RCC 7860 (cell line): ENCODE results near the gene OSTC.

Source experiments
- DNase-seq: peaks from one replicate; pipeline ENCODE4 v3.0.0-alpha.2; 2015; ENCODE audit warnings: low spot score
- FAIRE-seq: peaks from 2 replicates; lab custom pipeline; 2012; peaks lifted over from hg19 to GRCh38; lab: Jason Lieb, UNC

The OSTC gene

DNA sequence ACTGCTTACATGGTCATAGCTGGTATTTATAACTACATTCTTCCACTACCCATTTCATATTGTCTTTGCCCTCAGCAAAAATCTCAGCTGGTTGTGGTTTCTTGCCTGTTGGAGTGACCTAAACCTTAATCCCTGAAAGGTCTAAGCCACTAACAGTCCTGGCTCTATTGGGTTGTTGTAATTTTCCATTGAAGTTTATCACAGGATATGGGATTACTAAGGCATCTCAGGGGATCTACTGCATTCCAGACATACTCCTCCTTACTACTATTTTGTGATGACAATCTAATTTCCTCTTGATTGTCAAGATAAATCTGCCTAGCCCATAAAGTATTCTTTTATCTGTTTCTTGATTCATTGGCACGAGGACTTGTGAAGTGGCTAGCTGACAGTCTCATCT lies 6.2 kb upstream of the OSTC start:
- FAIRE-seq: peak; percentile 10
- peak; percentile 28 for DNase-seq

GRCh38 chr4:108646706-108647105 lies 3.7 kb upstream of the OSTC start:
- no peak for DNase-seq
- no peak for FAIRE-seq

DNA sequence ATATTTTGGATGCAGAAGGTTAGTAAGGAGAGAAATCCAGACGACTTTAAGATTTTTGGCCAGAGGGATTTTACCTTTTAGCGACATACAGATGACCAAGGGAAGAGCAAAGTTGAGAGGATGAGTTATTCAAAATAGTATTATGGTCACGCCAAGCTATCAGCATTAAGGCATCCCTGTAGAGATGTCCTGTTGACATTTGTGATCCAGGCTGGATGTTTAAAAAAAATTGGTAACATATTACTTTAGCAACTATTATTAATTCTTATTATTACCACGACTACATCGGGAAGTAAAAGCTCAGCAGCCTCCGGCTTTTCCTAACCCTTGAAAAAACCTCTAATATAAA lies 562 bp upstream of the OSTC start:
- FAIRE-seq (no peak), DNase-seq (no peak)

DNA sequence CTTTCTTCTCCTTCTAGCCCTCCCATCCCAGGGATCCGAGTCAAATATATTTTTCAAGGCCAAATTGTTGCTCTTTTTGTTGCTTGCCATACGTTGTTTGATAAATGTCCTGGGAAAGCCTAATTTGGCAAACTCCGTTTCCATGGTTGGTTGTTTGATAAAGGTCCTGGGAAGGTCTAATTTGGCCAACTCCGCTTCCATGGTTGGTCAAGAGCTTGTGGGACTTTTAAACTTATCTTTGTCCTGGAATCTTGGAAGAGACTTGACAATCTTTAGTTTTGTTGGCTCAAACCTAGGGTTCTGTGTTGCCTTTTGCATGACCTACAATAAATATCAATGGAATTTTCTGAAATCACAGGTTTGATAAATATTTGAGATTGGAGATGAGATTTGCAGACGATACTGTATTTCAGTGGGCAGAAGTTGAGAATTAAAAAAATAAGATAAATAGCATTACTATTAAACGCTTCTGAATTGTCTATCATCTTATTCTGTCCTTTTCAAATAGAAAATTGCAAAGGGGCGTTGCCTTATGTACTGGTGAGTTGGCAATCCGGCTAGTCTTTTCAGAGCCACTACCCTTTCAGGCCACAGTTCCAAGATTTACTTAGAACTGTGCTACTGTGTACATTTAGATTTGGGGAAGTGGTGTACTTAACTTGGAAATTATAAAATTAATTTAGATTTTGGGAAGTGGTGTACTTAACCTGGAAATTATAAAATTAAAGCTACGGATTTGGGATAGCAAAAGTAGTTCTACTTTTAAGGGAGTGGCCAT lies 804 bp downstream of the OSTC start:
- peak; percentile 16 for DNase-seq
- FAIRE-seq: peak; percentile 43

- DNase-seq (no peak), FAIRE-seq (no peak)
Observed at GRCh38 chr4:108662629-108663028, 12.2 kb downstream of the OSTC start.

GRCh38 chr4:108674356-108674977 lies 24.1 kb downstream of the OSTC start:
- DNase-seq (no peak), FAIRE-seq (no peak)

DNA sequence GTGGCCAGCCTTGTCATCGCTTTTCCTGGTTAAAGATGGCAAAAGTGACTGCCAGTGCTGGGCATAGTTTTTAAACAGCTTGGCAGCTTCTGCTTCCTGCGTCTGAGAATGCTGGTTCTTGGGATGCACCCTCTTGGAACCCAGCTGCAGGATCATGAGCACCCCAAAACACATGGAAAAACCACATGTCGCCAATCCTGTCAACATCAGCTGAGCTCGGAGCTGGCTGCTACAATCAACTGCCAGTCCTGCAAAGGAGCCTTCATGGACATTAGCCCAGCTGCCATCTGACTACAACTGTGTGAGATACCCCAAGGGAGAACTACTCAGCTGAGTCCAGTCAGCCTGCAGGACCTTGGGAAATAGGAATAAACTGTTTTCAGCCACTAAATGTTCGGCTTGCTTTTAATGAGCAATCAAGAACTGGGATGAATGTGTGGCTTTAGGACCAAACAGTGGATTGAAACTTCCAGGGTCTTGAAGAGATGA lies 31.0 kb downstream of the OSTC start:
- DNase-seq (no peak), FAIRE-seq (no peak)

GRCh38 chr4:108683479-108683878 lies 33.1 kb downstream of the OSTC start:
- FAIRE-seq (no peak), DNase-seq (no peak)

DNA sequence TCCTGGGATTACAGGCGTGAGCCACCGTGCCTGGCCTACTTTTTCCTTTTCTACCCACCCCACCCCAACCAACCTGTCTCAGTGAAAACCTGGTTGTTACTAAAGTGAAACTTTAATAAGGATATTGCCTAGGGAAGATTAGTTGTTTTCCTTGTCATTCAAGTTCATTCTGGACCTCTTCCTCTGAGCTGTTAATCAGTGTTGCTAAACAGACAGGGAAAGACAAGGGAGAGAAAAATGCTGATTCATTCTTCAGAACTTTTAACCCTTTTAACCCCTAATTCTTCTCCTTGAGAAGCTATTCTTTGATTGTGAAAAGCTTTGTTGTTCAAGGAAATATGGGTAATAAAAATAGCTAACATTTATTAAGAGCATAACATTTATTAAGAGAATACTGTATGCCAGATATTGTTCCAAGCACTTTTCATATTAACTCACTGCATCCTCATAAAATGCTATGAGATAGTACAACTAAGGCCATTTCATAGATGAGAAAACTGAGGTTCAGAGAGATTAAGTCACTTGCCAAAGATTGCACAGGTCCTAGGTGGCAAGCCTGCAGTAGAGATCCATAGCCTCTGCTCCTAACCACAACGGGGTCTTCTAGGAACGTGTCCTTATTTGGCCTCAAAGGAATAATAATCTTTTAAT lies 34.8 kb downstream of the OSTC start:
- DNase-seq (no peak), FAIRE-seq (no peak)

DNA sequence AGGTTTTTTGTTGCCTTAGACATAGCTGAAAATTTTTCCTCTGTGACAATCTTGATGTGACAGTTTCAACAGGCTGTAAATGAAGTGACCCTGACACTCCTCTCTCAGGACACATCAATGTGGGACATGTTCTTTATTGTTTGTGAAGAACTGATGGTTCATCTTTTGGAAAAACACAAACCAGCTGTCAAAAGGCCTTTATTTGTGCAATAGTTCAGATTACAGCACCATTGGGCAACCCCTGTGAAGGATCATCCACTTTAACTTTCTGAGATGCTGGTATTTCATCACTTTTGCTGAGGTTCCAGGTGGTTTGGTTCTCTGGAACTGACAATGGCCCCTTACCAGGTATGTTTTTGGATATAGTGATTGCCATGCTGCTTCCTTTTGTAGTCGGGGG lies 40.3 kb downstream of the OSTC start:
- FAIRE-seq (no peak), DNase-seq (no peak)

DNA sequence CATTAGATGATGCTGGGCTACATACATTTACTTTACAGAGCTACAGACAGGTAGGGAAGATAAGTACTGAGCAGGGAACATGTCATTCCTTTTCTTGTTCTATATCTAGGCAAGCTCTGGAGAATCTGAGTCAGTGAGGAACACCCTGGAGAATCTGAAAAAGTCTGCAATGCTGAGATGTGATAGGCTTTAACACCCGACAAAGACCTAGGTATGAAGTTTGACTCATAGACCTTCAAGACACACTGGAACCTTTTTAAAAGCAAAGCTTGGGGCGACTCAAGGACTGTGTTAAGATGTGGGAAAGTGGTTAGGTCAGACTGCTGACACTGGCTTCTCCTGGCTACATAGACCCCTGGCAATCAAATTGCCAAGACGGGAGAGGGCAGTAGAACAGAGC lies 42.8 kb downstream of the OSTC start:
- DNase-seq (no peak), FAIRE-seq (no peak)

- DNase-seq (no peak), FAIRE-seq (no peak)
Observed at GRCh38 chr4:108693819-108694218, 43.4 kb downstream of the OSTC start.

DNA sequence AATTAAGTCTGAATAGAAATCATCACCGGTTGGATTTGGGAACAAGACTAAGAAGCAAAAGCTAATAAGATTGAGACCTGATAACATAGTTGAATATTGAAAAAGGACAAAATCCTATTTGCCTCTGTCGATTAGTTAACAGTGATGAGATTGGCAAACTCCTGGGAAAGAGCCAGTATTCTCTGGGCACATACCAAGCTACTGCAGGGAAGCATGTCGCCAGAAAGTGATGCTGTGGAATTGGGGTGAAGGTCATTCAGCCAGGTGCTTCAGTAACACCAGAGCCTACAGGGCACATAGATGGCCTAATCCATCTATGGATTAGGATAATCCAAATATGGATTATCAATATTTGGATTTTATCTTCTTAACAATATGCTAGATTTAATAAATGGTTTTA lies 44.0 kb downstream of the OSTC start:
- DNase-seq (no peak), FAIRE-seq (no peak)

DNA sequence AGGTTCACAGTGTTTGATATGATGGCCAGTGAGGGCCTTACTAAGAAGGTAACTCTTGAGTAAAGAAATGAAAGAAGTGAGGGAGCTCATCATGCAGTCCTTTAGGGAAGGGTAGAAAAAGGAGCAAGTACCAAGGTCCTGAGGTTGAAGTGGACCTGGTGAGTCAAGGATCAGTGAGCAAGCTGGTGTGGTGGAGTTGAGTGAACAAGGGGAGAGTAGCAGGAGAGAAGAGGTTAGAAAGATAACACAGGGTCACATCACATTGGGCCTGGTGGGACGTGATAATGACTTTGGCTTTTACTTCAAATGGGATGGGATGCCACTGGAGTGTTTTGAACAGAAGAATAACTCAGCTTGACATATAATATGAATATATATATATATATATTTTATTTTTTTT lies 44.7 kb downstream of the OSTC start:
- DNase-seq: no peak
- FAIRE-seq: no peak

DNA sequence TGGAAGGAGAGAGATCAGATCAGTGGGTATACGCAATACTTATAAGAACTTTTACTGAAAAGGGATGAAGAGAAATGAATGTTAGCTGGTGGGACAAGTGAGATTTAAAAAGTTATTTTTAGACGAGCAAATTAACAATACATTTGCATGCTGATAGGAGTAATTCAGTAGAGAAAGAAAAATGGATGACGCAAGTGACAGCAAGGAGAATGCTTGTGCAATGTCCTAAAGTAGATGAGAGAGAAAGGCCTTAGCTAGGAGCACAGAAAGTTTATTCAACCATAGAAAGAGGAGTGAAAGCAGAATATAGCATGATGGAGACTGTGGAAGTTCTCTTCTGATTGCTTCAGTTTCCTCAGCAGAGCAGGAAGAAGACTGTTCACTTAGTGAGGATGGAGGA lies 45.8 kb downstream of the OSTC start:
- no peak for DNase-seq
- no peak for FAIRE-seq

DNA sequence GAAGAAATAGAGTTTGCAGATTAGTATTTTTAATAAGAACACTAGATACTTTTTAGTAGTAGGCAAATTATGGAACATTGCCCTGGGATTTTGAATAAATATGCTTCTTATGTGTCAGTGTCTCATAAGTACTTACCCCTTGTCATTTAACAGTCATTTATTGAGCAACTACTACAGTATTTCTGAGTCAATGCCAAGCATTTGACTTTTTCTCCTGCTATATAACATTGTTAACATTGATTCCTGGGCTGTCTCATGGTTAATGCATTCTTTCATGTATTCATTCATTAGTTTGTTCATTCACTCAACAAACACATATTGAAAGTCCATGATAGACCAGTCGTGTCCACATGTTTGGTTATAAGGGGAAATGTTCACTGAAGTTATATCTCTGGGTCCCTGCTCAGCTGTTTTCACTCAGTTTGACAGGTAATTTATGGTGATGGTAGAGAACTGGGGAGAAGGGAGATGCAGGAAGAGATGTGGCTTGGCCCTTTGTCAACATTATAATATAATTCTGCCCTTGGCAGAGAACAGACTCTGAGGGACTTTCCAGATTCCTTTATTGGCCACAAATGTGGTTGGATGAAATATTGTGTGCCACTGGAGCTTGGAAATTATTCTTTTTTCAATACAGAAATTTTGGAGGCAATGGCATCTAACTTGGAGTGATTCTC lies 49.8 kb downstream of the OSTC start:
- no peak for FAIRE-seq
- DNase-seq: no peak

GRCh38 chr4:108702960-108703359 lies 52.6 kb downstream of the OSTC start:
- no peak for FAIRE-seq
- no peak for DNase-seq

DNA sequence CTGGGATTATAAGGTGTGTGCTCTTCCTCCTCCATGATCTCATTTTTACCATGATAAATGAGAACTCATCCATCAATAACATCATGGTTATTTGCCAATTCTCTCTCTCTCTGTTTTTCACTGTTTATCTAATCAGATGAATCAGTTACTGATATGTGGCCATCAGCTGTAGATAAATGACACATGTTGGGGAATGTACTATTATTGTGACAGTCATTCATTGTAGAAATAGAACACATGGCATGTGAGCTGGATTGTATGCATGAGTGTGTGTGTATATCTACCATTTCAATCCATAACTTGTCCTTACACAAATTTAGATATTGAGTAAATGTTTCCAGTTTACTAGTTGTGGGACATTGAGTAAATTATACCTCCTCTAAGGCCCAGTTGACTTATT lies 53.0 kb downstream of the OSTC start:
- FAIRE-seq (no peak), DNase-seq (no peak)

DNA sequence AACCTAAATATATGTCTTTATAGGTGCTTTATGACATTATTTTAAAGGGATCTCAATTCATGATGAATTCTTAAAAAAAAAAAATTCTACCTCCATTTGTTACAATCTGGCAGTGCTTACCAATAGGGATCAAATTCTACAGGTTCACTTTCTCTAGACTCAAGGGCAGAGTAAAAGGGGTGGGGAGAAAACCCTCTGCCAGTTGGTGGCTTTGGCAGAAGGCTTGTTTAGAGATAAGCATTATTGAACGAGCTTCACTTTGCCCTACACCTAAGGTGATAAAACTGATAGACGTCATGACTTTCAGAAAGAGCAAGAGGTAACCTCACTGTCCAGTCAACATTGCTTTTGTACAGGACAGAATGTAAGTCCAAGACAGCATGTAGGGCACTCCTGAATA lies 53.6 kb downstream of the OSTC start:
- DNase-seq: no peak
- no peak for FAIRE-seq

DNA sequence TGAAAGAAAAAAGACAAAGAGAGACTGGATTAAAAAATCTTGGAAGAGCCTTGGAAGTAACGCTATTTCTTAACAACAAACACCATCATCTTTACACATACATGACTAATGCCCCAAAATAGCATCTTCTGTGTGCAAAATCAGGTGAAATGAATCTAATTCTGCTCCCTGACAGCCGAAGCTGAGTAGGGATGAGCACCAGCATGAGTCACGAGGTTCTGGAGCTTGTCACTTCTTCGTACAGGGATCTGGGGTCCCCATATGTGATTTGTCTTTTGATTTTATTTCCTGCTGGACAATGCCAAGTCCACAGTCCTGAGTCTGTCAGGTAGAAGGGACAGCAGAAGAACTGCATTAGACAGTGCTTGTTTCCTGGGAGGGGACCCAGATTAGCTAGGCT lies 55.9 kb downstream of the OSTC start:
- DNase-seq: no peak
- FAIRE-seq: no peak

DNA sequence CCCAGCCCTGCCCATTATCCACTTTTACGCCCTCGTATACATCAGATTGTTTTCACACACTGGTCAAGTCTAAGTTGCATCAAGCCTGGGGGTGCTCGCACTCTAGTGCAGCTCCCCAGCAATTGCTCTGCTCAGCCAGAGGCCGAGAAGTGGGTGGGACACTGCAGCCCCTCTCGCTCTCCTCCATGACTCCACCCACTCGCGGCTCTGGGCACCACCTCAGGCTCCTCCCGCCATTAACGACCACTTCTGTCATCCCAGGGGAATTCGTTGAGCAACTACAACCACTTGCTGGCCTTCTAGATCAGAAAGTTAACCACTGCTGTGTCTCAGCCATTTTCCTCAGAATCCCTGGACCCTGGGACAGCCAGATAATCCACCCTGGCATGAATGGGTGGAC lies 58.8 kb downstream of the OSTC start:
- DNase-seq: no peak
- no peak for FAIRE-seq

GRCh38 chr4:108709722-108710121 lies 59.3 kb downstream of the OSTC start:
- DNase-seq (no peak), FAIRE-seq (no peak)
